HCT116 (cell line): ENCODE results near the gene AADACL2. TPM values are rescaled to one million over a fixed set of nuclear protein-coding genes. Genes with fewer than 3 reads are reported as not detected.

Experiments
- ATAC-seq: fragments of 200-7000 bp; cut with Tn5 transposase; 2 replicates; pipeline ENCODE4 v1.9.1; 2020; ENCODE audit warnings: mild to moderate bottlenecking, moderate library complexity
- BruUV-seq: library from RNA; stranded (reverse); fragments of 400-500 nt; replicated peaks from 2 replicates; lab custom pipeline; 2021; lab: Mats Ljungman, UMichigan
- CTCF ChIA-PET: fragments of 300-600 bp; sonication (Branson Sonifier 250); formaldehyde crosslinking; loops from one replicate; lab custom pipeline; 2021; ENCODE audit warnings: antibody characterized with exemption; lab: Charles Lee
- POLR2A ChIA-PET: fragments of 300-600, 350-600 bp; sonication (Branson Sonifier 250); formaldehyde crosslinking; loops from one replicate; lab custom pipeline; 2021; ENCODE audit warnings: antibody characterized with exemption; lab: Charles Lee
- RAD21 ChIA-PET, 2 experiments: fragments of 300-600 bp; sonication (Branson Sonifier 250); formaldehyde crosslinking; loops; one replicate each; lab custom pipeline; 2023; ENCODE audit warnings: low total read pairs in 2 of 2; ENCODE audit not compliant: uncharacterized antibody in 2 of 2, unreplicated experiment in 2 of 2, low non-redundant PET in 1 of 2; lab: Charles Lee
- DNase-seq: peaks from one replicate; pipeline ENCODE4 v3.0.0-alpha.2; 2010; ENCODE audit warnings: low read depth, low spot score
- H2AFZ ChIP-seq: fragments of 200-600 bp; shearing (Covaris generic), sonication (generic); 2 replicates; pipeline ENCODE4 v1.6.1; 2017; ENCODE audit warnings: low read depth, mixed run types, mixed read lengths, antibody characterized with exemption, low read length; ENCODE audit not compliant: poor library complexity, severe bottlenecking
- H3K27ac ChIP-seq: 2 replicates; pipeline ENCODE4 v1.5.1; 2012; ENCODE audit warnings: low read depth, low read length
- H3K27me3 ChIP-seq: fragments of 200-600 bp; sonication (generic); 2 replicates; pipeline ENCODE4 v1.6.1; 2016; ENCODE audit warnings: mixed run types, low read length, mixed read lengths; ENCODE audit not compliant: insufficient read depth
- H3K36me3 ChIP-seq, 2 experiments: fragments of 200-500 bp in 1 of 2; fragments of 200-600 bp in 1 of 2; sonication (Bioruptor generic) in 1 of 2; sonication (generic) in 1 of 2; 2 replicates each; pipeline versions ENCODE4 v1.5.1 to v1.6.1; 2014 to 2016; ENCODE audit warnings: low read length in 2 of 2, inconsistent platforms in 1 of 2, mixed read lengths in 1 of 2, mixed run types in 1 of 2; ENCODE audit not compliant: insufficient read depth in 2 of 2, control insufficient read depth in 1 of 2
- H3K4me1 ChIP-seq, 2 experiments: fragments of 200-600 bp in 1 of 2; sonication (generic) in 1 of 2; 2 replicates each; pipeline versions ENCODE4 v1.5.1 to v1.6.1; 2012 to 2017; ENCODE audit warnings: low read length in 2 of 2, inconsistent platforms in 1 of 2, mild to moderate bottlenecking in 1 of 2, mixed read lengths in 1 of 2, mixed run types in 1 of 2, moderate library complexity in 1 of 2; ENCODE audit not compliant: insufficient read depth in 2 of 2, control insufficient read depth in 1 of 2
- H3K4me2 ChIP-seq: fragments of 200-600 bp; sonication (generic); 2 replicates; pipeline ENCODE4 v1.6.1; 2017; ENCODE audit warnings: mixed run types, low read length, mixed read lengths
- H3K4me3 ChIP-seq, 2 experiments: fragments of 200-600 bp in 1 of 2; sonication (generic) in 1 of 2; replicated peaks in 1 of 2; 2 replicates each; pipeline ENCODE4 v1.5.1; 2011 to 2016; ENCODE audit warnings: low read length in 2 of 2, control low read depth in 1 of 2, low read depth in 1 of 2, mild to moderate bottlenecking in 1 of 2, mixed read lengths in 1 of 2, mixed run types in 1 of 2
- H3K79me2 ChIP-seq: fragments of 200-600 bp; sonication (generic); 2 replicates; pipeline ENCODE4 v1.6.1; 2017; ENCODE audit warnings: mild to moderate bottlenecking, mixed run types, low read length, moderate library complexity, mixed read lengths; ENCODE audit not compliant: insufficient read depth
- H3K9ac ChIP-seq: fragments of 200-600 bp; sonication (generic); 2 replicates; pipeline ENCODE4 v1.6.1; 2016; ENCODE audit warnings: low read length, mixed read lengths
- H3K9me2 ChIP-seq: fragments of 200-600 bp; sonication (generic), shearing (Covaris generic); 2 replicates; pipeline ENCODE4 v1.6.1; 2017; ENCODE audit warnings: mixed run types, mild to moderate bottlenecking, moderate library complexity; ENCODE audit not compliant: insufficient read depth
- H3K9me3 ChIP-seq, 2 experiments: fragments of 200-500 bp in 1 of 2; fragments of 200-600 bp in 1 of 2; sonication (Bioruptor generic) in 1 of 2; sonication (generic) in 1 of 2; 2 replicates each; pipeline ENCODE4 v1.6.1; 2014 to 2017; ENCODE audit warnings: low read length in 2 of 2, mixed read lengths in 2 of 2, inconsistent platforms in 1 of 2, low read depth in 1 of 2, mild to moderate bottlenecking in 1 of 2, mixed run types in 1 of 2, moderate library complexity in 1 of 2; ENCODE audit not compliant: control insufficient read depth in 1 of 2, insufficient read depth in 1 of 2
- H4K20me1 ChIP-seq: fragments of 200-600 bp; sonication (generic), shearing (Covaris generic); 2 replicates; pipeline ENCODE4 v1.6.1; 2017; ENCODE audit warnings: mixed run types, mild to moderate bottlenecking, moderate library complexity; ENCODE audit not compliant: insufficient read depth
- CBX3 ChIP-seq: IDR thresholded peaks from 2 replicates; pipeline ENCODE4 v1.6.1; 2012; ENCODE audit warnings: low read depth
- CEBPB ChIP-seq: IDR thresholded peaks from 2 replicates; pipeline ENCODE4 v1.6.1; 2012; ENCODE audit warnings: low read depth
- EGR1 ChIP-seq: IDR thresholded peaks from 2 replicates; pipeline ENCODE4 v1.6.1; 2012; ENCODE audit warnings: low read depth
- FOSL1 ChIP-seq: IDR thresholded peaks from 2 replicates; pipeline ENCODE4 v1.6.1; 2012; ENCODE audit warnings: low read depth
- POLR2AphosphoS5 ChIP-seq: IDR thresholded peaks from 2 replicates; pipeline ENCODE4 v1.6.1; 2011; ENCODE audit warnings: mild to moderate bottlenecking, low read depth, low read length, moderate library complexity
- RAD21 ChIP-seq: IDR thresholded peaks from 2 replicates; pipeline ENCODE4 v1.6.1; 2012; ENCODE audit warnings: low read depth, mild to moderate bottlenecking
- SIN3A ChIP-seq: IDR thresholded peaks from 2 replicates; pipeline ENCODE4 v1.6.1; 2012; ENCODE audit warnings: low read depth
- SP1 ChIP-seq: IDR thresholded peaks from 2 replicates; pipeline ENCODE4 v1.6.1; 2012; ENCODE audit warnings: low read depth
- SRF ChIP-seq: IDR thresholded peaks from 2 replicates; pipeline ENCODE4 v1.6.1; 2012; ENCODE audit warnings: low read depth
- TCF7L2 ChIP-seq: IDR thresholded peaks from 2 replicates; pipeline ENCODE4 v1.7.0; 2011; ENCODE audit warnings: borderline replicate concordance, inconsistent platforms; ENCODE audit not compliant: insufficient read depth, insufficient read length; ENCODE audit errors: extremely low read depth
- YY1 ChIP-seq: IDR thresholded peaks from 2 replicates; pipeline ENCODE4 v1.6.1; 2011; ENCODE audit warnings: low read length, low read depth, moderate library complexity, mild to moderate bottlenecking; ENCODE audit not compliant: insufficient replicate concordance; ENCODE audit errors: extremely low read depth
- ZNF274 ChIP-seq: fragments of 200-500 bp; sonication (Bioruptor generic); IDR thresholded peaks from 2 replicates; pipeline ENCODE4 v1.6.1; 2014; ENCODE audit warnings: mild to moderate bottlenecking, low read depth, low read length, inconsistent platforms
- intact Hi-C: fragments of 100-400 bp; cut with micrococcal nuclease; formaldehyde crosslinking; loops from 2 replicates; pipeline ENCODE4 v1.10.0; 2022
- total RNA-seq: library from RNA; stranded (reverse); gene quantifications from one replicate; pipeline ENCODE4 v1.2.1, GENCODE V29; 2021; ENCODE audit not compliant: unreplicated experiment
- TF ChIP-seq, protein P1 (sequence below): IDR thresholded peaks from 2 replicates; pipeline ENCODE4 v1.6.1; 2012
- TF ChIP-seq, protein P2 (sequence below): IDR thresholded peaks from 2 replicates; pipeline ENCODE4 v1.6.1; 2011; ENCODE audit warnings: mild to moderate bottlenecking, low read length, moderate library complexity; ENCODE audit not compliant: insufficient replicate concordance; ENCODE audit errors: extremely low read depth
- TF ChIP-seq, protein P3 (sequence below), 3 experiments: fragments of 200-600 bp in 1 of 3; sonication (generic) in 1 of 3; IDR thresholded peaks in 2 of 3; conservative IDR thresholded peaks in 1 of 3; 2 replicates each; pipeline ENCODE4 v1.5.1; 2012 to 2017; ENCODE audit warnings: low read depth in 2 of 3, low read length in 2 of 3, antibody characterized with exemption in 1 of 3, borderline replicate concordance in 1 of 3, control low read depth in 1 of 3, mild to moderate bottlenecking in 1 of 3, mixed read lengths in 1 of 3, mixed run types in 1 of 3, moderate library complexity in 1 of 3; ENCODE audit not compliant: insufficient read depth in 1 of 3

Gene AADACL2
- total RNA-seq, 1 experiment from 2014 or later, result not detected

DNA sequence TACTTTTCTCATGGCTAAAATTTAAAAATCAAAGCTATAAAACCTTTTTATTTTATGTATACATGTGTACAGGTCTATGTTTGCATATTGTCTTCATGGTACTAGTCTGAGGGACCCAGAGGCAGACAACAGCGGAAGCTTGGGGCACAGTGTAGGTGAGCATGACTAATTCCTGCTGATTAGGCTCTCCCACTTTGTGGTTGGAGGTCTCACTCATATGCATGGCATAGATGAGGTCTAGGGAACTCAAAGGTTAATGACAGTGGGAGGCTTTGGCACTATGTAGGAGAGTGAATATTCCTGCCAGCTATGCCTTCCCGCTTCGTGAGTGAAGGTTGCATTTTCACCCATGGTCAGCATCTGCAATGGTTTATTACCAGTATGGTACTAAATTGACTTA is 47.5 kb upstream of the AADACL2 start:
- CTCF ChIA-PET, result no interaction called here

More for the DNA sequence above, 47.5 kb upstream of the AADACL2 start:
- Histone ChIP-seq H4K20me1 (no peaks in the 10 kb centered on the region), H2AFZ (no peak overlapping the region), H3K9me3 (no peaks in the 10 kb centered on the region), H3K4me3 (no peak overlapping the region), H3K9me2 (no peaks in the 10 kb centered on the region), H3K36me3 (no peaks in the 10 kb centered on the region), H3K4me1 (no peaks in the 10 kb centered on the region), H3K9ac (no peak overlapping the region), H3K27me3 (no peaks in the 10 kb centered on the region), H3K27ac (no peak overlapping the region), H3K79me2 (no peaks in the 10 kb centered on the region), H3K4me2 (no peak overlapping the region)
- intact Hi-C loops, result no loop called here
- ATAC-seq (peak; percentile 36; the same call in 1 of the 2 replicates), DNase-seq (no peak)
- no TSS peak for BruUV-seq
- no peak for TF ChIP-seq SRF
- TF ChIP-seq TCF7L2, result no peak
- TF ChIP-seq, protein P1, sequence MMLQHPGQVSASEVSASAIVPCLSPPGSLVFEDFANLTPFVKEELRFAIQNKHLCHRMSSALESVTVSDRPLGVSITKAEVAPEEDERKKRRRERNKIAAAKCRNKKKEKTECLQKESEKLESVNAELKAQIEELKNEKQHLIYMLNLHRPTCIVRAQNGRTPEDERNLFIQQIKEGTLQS, result no peak
- TF ChIP-seq SIN3A, result no peak
- no peak for TF ChIP-seq POLR2AphosphoS5
- no peak for TF ChIP-seq CBX3
- TF ChIP-seq EGR1, result no peak
- TF ChIP-seq SP1, result no peak
- no peak for TF ChIP-seq CEBPB
- TF ChIP-seq, protein P2, sequence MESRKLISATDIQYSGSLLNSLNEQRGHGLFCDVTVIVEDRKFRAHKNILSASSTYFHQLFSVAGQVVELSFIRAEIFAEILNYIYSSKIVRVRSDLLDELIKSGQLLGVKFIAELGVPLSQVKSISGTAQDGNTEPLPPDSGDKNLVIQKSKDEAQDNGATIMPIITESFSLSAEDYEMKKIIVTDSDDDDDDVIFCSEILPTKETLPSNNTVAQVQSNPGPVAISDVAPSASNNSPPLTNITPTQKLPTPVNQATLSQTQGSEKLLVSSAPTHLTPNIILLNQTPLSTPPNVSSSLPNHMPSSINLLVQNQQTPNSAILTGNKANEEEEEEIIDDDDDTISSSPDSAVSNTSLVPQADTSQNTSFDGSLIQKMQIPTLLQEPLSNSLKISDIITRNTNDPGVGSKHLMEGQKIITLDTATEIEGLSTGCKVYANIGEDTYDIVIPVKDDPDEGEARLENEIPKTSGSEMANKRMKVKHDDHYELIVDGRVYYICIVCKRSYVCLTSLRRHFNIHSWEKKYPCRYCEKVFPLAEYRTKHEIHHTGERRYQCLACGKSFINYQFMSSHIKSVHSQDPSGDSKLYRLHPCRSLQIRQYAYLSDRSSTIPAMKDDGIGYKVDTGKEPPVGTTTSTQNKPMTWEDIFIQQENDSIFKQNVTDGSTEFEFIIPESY, result no peak
- TF ChIP-seq, protein P3, sequence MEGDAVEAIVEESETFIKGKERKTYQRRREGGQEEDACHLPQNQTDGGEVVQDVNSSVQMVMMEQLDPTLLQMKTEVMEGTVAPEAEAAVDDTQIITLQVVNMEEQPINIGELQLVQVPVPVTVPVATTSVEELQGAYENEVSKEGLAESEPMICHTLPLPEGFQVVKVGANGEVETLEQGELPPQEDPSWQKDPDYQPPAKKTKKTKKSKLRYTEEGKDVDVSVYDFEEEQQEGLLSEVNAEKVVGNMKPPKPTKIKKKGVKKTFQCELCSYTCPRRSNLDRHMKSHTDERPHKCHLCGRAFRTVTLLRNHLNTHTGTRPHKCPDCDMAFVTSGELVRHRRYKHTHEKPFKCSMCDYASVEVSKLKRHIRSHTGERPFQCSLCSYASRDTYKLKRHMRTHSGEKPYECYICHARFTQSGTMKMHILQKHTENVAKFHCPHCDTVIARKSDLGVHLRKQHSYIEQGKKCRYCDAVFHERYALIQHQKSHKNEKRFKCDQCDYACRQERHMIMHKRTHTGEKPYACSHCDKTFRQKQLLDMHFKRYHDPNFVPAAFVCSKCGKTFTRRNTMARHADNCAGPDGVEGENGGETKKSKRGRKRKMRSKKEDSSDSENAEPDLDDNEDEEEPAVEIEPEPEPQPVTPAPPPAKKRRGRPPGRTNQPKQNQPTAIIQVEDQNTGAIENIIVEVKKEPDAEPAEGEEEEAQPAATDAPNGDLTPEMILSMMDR (IDR thresholded peaks at IDR 0.05 in 2 of 3, conservative IDR thresholded peaks at IDR 0.05 in 1 of 3; ENCODE audit: borderline replicate concordance in 1 of 3, insufficient read depth in 1 of 3, low read depth in 2 of 3, low read length in 2 of 3), result no peak
- TF ChIP-seq FOSL1, result no peak
- TF ChIP-seq YY1, result no peak
- no peak for TF ChIP-seq ZNF274
- no peak for TF ChIP-seq RAD21
- RAD21 ChIA-PET, result no interaction called here
- POLR2A ChIA-PET, result no interaction called here
